Calu3 (cell line): ENCODE data around the gene ZSWIM3. TPM values are rescaled to one million over a fixed set of nuclear protein-coding genes. Genes with fewer than 3 reads are reported as not detected.

ENCODE experiments used
- BruUV-seq: library from RNA; stranded (reverse); fragments of 400-500 nt; replicated peaks from 2 replicates; lab custom pipeline; 2021; lab: Mats Ljungman, UMichigan
- CTCF ChIA-PET: fragments of 300-600 bp; sonication (Branson Sonifier 250); formaldehyde crosslinking; loops from one replicate; lab custom pipeline; 2022; ENCODE audit warnings: antibody characterized with exemption; lab: Charles Lee
- DNase-seq: peaks from one replicate; pipeline ENCODE4 v3.0.0; 2022
- H3K27ac Mint-ChIP-seq: one replicate; pipeline ENCODE4 v1.8.0; 2022; ENCODE audit warnings: mixed read lengths; ENCODE audit not compliant: unreplicated experiment
- H3K27me3 Mint-ChIP-seq: one replicate; pipeline ENCODE4 v1.8.0; 2022; ENCODE audit warnings: mixed read lengths; ENCODE audit not compliant: unreplicated experiment
- H3K36me3 Mint-ChIP-seq: one replicate; pipeline ENCODE4 v1.8.0; 2022; ENCODE audit warnings: mild to moderate bottlenecking, moderate library complexity, mixed read lengths; ENCODE audit not compliant: insufficient read depth, unreplicated experiment
- H3K4me1 Mint-ChIP-seq: one replicate; pipeline ENCODE4 v1.8.0; 2022; ENCODE audit warnings: mild to moderate bottlenecking, low read depth, mixed read lengths; ENCODE audit not compliant: unreplicated experiment
- H3K4me3 Mint-ChIP-seq: one replicate; pipeline ENCODE4 v1.8.0; 2022; ENCODE audit warnings: mild to moderate bottlenecking, low read depth, moderate library complexity, mixed read lengths; ENCODE audit not compliant: unreplicated experiment
- H3K9me3 Mint-ChIP-seq: one replicate; pipeline ENCODE4 v1.8.0; 2022; ENCODE audit warnings: low read depth, mixed read lengths; ENCODE audit not compliant: unreplicated experiment
- intact Hi-C: fragments of 100-400 bp; cut with micrococcal nuclease; formaldehyde crosslinking; loops from one replicate; pipeline ENCODE4 v1.10.0; 2022; ENCODE audit not compliant: unreplicated experiment
- total RNA-seq: library from RNA; stranded (reverse); gene quantifications from 2 replicates; pipeline ENCODE4 v1.2.3, GENCODE V29; 2022
- TF ChIP-seq, protein P1 (sequence below): fragments of 200-600 bp; IDR thresholded peaks from one replicate; pipeline ENCODE4 v1.8.0; 2022; ENCODE audit warnings: antibody characterized with exemption; ENCODE audit not compliant: unreplicated experiment

ZSWIM3 gene
- total RNA-seq, 1 experiment from 2014 or later: 5.2 TPM

DNA sequence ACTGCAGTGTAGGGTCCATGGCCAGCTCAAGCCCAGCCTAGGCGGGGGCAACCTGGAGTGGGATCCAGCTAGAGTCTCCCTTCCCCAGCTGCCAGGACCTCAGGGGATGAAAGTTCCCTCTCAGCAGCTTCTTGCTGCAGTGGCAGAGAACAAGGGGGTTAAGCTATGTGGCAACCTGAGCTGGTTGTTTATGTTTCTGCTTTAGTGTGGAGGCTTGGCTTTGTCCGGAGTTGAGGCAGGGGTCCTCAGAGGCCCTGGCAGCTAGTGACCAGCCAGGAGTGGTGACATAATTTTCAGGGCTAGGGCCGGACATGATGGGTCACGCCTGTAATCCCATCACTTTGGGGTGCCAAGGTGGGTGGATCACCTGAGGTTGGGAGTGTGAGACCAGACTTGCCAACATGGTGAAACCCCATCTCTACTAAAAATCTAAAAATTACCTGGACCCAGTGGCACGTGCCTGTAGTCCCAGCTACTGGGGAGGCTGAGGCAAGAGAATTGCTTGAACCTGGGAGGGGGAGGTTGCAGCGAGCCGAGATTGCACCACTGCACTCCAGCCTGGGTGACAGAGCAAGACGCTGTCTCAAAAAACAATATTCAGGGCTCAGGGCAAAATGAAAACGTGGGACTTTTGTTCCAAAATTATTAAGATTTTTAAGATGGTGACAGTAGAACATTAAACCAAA lies 68.5 kb downstream of the ZSWIM3 start:
- no peaks in the 10 kb centered on the region for H3K9me3 Mint-ChIP-seq
- H3K27ac Mint-ChIP-seq: no peak overlapping the region
- TF ChIP-seq, protein P1, sequence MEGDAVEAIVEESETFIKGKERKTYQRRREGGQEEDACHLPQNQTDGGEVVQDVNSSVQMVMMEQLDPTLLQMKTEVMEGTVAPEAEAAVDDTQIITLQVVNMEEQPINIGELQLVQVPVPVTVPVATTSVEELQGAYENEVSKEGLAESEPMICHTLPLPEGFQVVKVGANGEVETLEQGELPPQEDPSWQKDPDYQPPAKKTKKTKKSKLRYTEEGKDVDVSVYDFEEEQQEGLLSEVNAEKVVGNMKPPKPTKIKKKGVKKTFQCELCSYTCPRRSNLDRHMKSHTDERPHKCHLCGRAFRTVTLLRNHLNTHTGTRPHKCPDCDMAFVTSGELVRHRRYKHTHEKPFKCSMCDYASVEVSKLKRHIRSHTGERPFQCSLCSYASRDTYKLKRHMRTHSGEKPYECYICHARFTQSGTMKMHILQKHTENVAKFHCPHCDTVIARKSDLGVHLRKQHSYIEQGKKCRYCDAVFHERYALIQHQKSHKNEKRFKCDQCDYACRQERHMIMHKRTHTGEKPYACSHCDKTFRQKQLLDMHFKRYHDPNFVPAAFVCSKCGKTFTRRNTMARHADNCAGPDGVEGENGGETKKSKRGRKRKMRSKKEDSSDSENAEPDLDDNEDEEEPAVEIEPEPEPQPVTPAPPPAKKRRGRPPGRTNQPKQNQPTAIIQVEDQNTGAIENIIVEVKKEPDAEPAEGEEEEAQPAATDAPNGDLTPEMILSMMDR: no peak
- H3K4me3 Mint-ChIP-seq: no peak overlapping the region
- no TSS peak for BruUV-seq
- H3K27me3 Mint-ChIP-seq: peaks cover 56% of the 10 kb centered on the region
- CTCF ChIA-PET: no interaction called here
- no peak for DNase-seq
- no peaks in the 10 kb centered on the region for H3K4me1 Mint-ChIP-seq
- intact Hi-C loops: no loop called here
- no peaks in the 10 kb centered on the region for H3K36me3 Mint-ChIP-seq

DNA sequence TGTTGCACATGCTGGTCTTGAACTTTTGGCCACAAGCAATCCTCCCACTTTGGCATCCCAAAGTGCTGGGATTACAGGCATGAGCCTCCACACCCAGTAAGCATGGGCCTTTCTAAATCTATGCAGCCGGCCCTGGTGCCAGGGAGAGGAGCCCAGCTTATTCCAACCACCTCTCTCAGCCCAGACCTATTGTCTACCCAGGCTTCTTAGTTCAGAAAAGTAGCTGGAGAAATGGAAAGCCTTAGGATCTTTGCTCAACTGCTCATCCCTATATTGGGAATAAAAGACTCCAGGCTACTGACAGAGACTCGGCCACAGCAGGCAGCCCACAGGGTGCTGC lies 69.3 kb downstream of the ZSWIM3 start:
- no peaks in the 10 kb centered on the region for H3K9me3 Mint-ChIP-seq
- no TSS peak for BruUV-seq
- H3K27ac Mint-ChIP-seq: no peak overlapping the region
- H3K27me3 Mint-ChIP-seq: peaks cover 49% of the 10 kb centered on the region
- TF ChIP-seq, protein P1: no peak
- DNase-seq: no peak
- H3K36me3 Mint-ChIP-seq: peaks cover 3% of the 10 kb centered on the region
- H3K4me3 Mint-ChIP-seq: no peak overlapping the region
- CTCF ChIA-PET: interaction anchor here (0.6 kb wide), 1 partner anchor 107 kb away, joined by 3 read pairs; no protein-coding TSS in a partner anchor
- intact Hi-C loops: no loop called here
- no peaks in the 10 kb centered on the region for H3K4me1 Mint-ChIP-seq

DNA sequence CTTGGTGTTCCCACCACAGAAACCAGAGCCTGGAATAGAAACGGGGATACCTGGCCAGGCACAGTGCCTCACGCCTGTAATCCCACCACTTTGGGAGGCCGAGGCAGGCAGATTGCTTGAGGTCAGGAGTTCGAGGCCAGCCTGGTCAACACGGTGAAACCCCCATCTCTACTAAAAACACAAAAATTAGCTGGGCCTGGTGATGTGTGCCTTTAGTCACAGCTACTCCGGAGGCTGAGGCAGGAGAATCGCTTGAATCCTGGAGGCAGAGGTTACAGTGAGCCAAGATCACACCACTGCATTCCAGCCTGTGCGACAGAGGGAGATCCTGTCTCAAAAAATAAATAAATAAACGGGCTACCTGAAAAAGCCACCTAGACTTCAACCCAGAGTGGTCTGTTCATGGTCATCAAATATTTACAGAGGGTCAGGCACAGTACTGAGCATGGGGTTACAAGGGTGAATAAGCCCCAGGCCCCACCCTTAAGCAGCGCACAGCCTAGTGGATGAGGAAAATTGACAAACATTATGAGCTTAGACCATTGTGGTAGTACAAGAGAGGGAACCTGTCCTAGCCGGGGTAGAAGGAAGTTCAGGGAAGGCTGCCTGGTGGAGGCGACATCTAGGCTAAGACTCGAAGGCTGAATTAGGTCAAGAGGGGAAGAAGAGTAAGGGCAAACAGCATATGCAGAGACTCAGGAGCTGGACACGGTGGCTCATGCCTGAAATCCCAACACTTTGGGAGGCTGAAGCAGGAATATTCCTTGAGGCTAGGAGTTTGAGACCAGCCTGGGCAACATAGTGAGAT lies 69.9 kb downstream of the ZSWIM3 start:
- TF ChIP-seq, protein P1: no peak
- Mint-ChIP-seq H3K9me3 (no peaks in the 10 kb centered on the region), H3K27ac (no peak overlapping the region), H3K4me1 (no peaks in the 10 kb centered on the region), H3K4me3 (no peak overlapping the region), H3K27me3 (peaks cover 43% of the 10 kb centered on the region), H3K36me3 (peaks cover 6% of the 10 kb centered on the region)
- no TSS peak for BruUV-seq
- intact Hi-C loops: no loop called here
- CTCF ChIA-PET: interaction anchor here (0.6 to 0.7 kb wide), 3 partner anchors 12 to 108 kb away, joined by 3 to 7 read pairs (median 3); no protein-coding TSS in a partner anchor
- no peak for DNase-seq

Other genes starting within 250 kb of the ZSWIM3 start
- not detected in 2 replicates for gene WFDC10A, start 227.9 kb upstream of the ZSWIM3 start, total RNA-seq
- not detected in 2 replicates for gene WFDC9, start 226.3 kb upstream of the ZSWIM3 start, total RNA-seq
- gene WFDC11, start 187.4 kb upstream of the ZSWIM3 start, total RNA-seq: not detected in 2 replicates
- not detected in 2 replicates for gene WFDC13, start 155.6 kb upstream of the ZSWIM3 start, total RNA-seq
- gene WFDC10B, start 152.6 kb upstream of the ZSWIM3 start, total RNA-seq: not detected in 2 replicates
- gene SPINT4, start 135.3 kb upstream of the ZSWIM3 start, total RNA-seq: not detected in 2 replicates
- gene WFDC3, start 65.7 kb upstream of the ZSWIM3 start, total RNA-seq: 0.71 and 1.0 TPM in 2 replicates
- gene DNTTIP1, start 65.7 kb upstream of the ZSWIM3 start, total RNA-seq: 51.2 and 55.2 TPM in 2 replicates
- gene UBE2C, start 45.0 kb upstream of the ZSWIM3 start, total RNA-seq: 189 and 210 TPM in 2 replicates
- gene TNNC2, start 30.3 kb upstream of the ZSWIM3 start, total RNA-seq: not detected in 2 replicates
- gene SNX21, start 23.8 kb upstream of the ZSWIM3 start, total RNA-seq: 7.6 and 8.7 TPM in 2 replicates
- gene ACOT8, start 222 bp upstream of the ZSWIM3 start, total RNA-seq: 37.9 and 39.9 TPM in 2 replicates
- gene ZSWIM1, start 23.6 kb downstream of the ZSWIM3 start, total RNA-seq: 20.2 and 20.5 TPM in 2 replicates
- 3.8 and 5.8 TPM in 2 replicates for gene SPATA25, start 30.0 kb downstream of the ZSWIM3 start, total RNA-seq
- gene NEURL2, start 33.6 kb downstream of the ZSWIM3 start, total RNA-seq: 6.8 and 8.3 TPM in 2 replicates
- gene CTSA, start 33.7 kb downstream of the ZSWIM3 start, total RNA-seq: 164 and 201 TPM in 2 replicates
- 1.4 and 1.6 TPM in 2 replicates for gene PLTP, start 54.5 kb downstream of the ZSWIM3 start, total RNA-seq
- gene PCIF1, start 77.1 kb downstream of the ZSWIM3 start, total RNA-seq: 38.1 and 39.8 TPM in 2 replicates
- gene ZNF335, start 114.6 kb downstream of the ZSWIM3 start, total RNA-seq: 26.4 and 31.9 TPM in 2 replicates
- gene MMP9, start 151.3 kb downstream of the ZSWIM3 start, total RNA-seq: not detected in 2 replicates
- gene SLC12A5, start 171.6 kb downstream of the ZSWIM3 start, total RNA-seq: 2.1 and 2.2 TPM in 2 replicates
- 31.7 and 34.4 TPM in 2 replicates for gene NCOA5, start 232.3 kb downstream of the ZSWIM3 start, total RNA-seq